GM19467 (cell line): ENCODE results near the gene PRR5L.
A peak's percentile ranks its signal among the peaks of the same experiment; 100 is the strongest.
"Not testable (repeated sequence)": the region's sequence is repeated elsewhere in the genome, so short reads cannot be mapped to it uniquely, and the experiment has no call there.

Experiments used
- ATAC-seq: cut with Tn5 transposase; IDR thresholded peaks from one replicate; pipeline ENCODE4 v1.9.1; 2021; ENCODE audit warnings: mild to moderate bottlenecking, moderate library complexity; ENCODE audit not compliant: unreplicated experiment

The PRR5L gene

GRCh38 chr11:36280531-36280930 lies 15.6 kb upstream of the PRR5L start:
- ATAC-seq = no peak

GRCh38 chr11:36281850-36282249 lies 14.2 kb upstream of the PRR5L start:
- ATAC-seq = no peak

- no peak for ATAC-seq
Observed at GRCh38 chr11:36282926-36283325, 13.2 kb upstream of the PRR5L start.

- ATAC-seq = no peak
Observed at GRCh38 chr11:36288442-36289225, 7.5 kb upstream of the PRR5L start.

GRCh38 chr11:36289226-36289852 lies 6.7 kb upstream of the PRR5L start, which contains the start of gene COMMD9:
Gene COMMD9, minus strand, starts transcription at chr11:36289424. Its CDS starts 12 bp downstream, at chr11:36289412.
- ATAC-seq = peak; percentile 99

GRCh38 chr11:36292311-36292722 lies 3.8 kb upstream of the PRR5L start:
- ATAC-seq = no peak

- ATAC-seq = no peak
Observed at GRCh38 chr11:36296884-36297543, 926 bp downstream of the PRR5L start.

- ATAC-seq = no peak
Observed at GRCh38 chr11:36300650-36301049, 4.6 kb downstream of the PRR5L start.

GRCh38 chr11:36304351-36304750 lies 8.3 kb downstream of the PRR5L start:
- ATAC-seq = no peak

- no peak for ATAC-seq
Observed at GRCh38 chr11:36305047-36305446, 9.0 kb downstream of the PRR5L start.

GRCh38 chr11:36306888-36307287 lies 10.8 kb downstream of the PRR5L start:
- ATAC-seq = no peak

- ATAC-seq = no peak
Observed at GRCh38 chr11:36308577-36308976, 12.5 kb downstream of the PRR5L start.

GRCh38 chr11:36309779-36310178 lies 13.7 kb downstream of the PRR5L start:
- no peak for ATAC-seq

GRCh38 chr11:36311926-36312595 lies 16.0 kb downstream of the PRR5L start:
- no peak for ATAC-seq

GRCh38 chr11:36312611-36313472 lies 16.8 kb downstream of the PRR5L start:
- no peak for ATAC-seq

GRCh38 chr11:36313750-36314433 lies 17.8 kb downstream of the PRR5L start:
- ATAC-seq = peak; percentile 68

GRCh38 chr11:36314434-36314767 lies 18.3 kb downstream of the PRR5L start:
- no peak for ATAC-seq

GRCh38 chr11:36316049-36316448 lies 20.0 kb downstream of the PRR5L start:
- ATAC-seq = no peak

- ATAC-seq = no peak
Observed at GRCh38 chr11:36317992-36318391, 21.9 kb downstream of the PRR5L start.

- not testable (repeated sequence) for ATAC-seq
Observed at GRCh38 chr11:36324956-36325355, 28.9 kb downstream of the PRR5L start.
